Adrenal gland (tissue), 12 donors: ENCODE results near the gene THADA. TPM values are rescaled to one million over a fixed set of nuclear protein-coding genes. Genes with fewer than 3 reads are reported as not detected.

Source experiments
- DNase-seq, 7 donors: peaks; one replicate each; pipeline ENCODE4 v3.0.0-alpha.2; 2019 to 2020
- H3K27ac ChIP-seq, 5 donors: fragments of 200-600 bp; sonication (generic) in 4 of 5; 1 replicate in 3 of 5; 2 replicates in 2 of 5; pipeline versions ENCODE4 v1.5.1 to v1.8.0; 2016 to 2020; ENCODE audit warnings: mild to moderate bottlenecking in 1 of 5
- H3K27me3 ChIP-seq: fragments of 200-600 bp; 2 replicates; pipeline ENCODE4 v1.8.0; 2021
- H3K36me3 ChIP-seq, 2 donors: fragments of 200-600 bp; replicated peaks in 1 of 2; 1 replicate in 1 of 2; 2 replicates in 1 of 2; pipeline versions ENCODE4 v1.5.1 to v1.8.0; 2018 to 2022
- H3K4me1 ChIP-seq, 2 donors: fragments of 200-600 bp; replicated peaks in 1 of 2; 1 replicate in 1 of 2; 2 replicates in 1 of 2; pipeline versions ENCODE4 v1.5.1 to v1.8.0; 2018 to 2021
- H3K4me3 ChIP-seq, 4 donors: fragments of 200-600 bp; sonication (generic) in 3 of 4; one replicate each; pipeline ENCODE4 v1.5.1; 2016 to 2018
- H3K9me3 ChIP-seq, 3 donors: fragments of 200-600 bp; sonication (generic) in 1 of 3; replicated peaks in 1 of 3; 1 replicate in 2 of 3; 2 replicates in 1 of 3; pipeline versions ENCODE4 v1.5.1 to v1.8.0; 2016 to 2021
- CTCF ChIP-seq, 6 experiments: fragments of 450-650 bp in 4 of 6; fragments of 200-600 bp in 2 of 6; sonication (generic) in 1 of 6; IDR thresholded peaks; 1 replicate in 5 of 6; 2 replicates in 1 of 6; pipeline versions ENCODE4 v1.5.1 to v1.8.0; 2016 to 2021; ENCODE audit warnings: antibody characterized with exemption in 6 of 6, mild to moderate bottlenecking in 2 of 6, moderate library complexity in 1 of 6
- POLR2A ChIP-seq, 2 donors: fragments of 450-650 bp; IDR thresholded peaks; one replicate each; pipeline ENCODE4 v1.6.1; 2017; ENCODE audit warnings: antibody characterized with exemption in 2 of 2, mild to moderate bottlenecking in 2 of 2, moderate library complexity in 1 of 2
- WGBS, 4 donors: extraction: QIAGEN DNeasy Blood & Tissue Kit in 2 of 4; methylation state at CpG; one replicate each; pipeline versions ENCODE4 v1.1.5 to v1.1.7; 2013 to 2017; 5-methylcytosine and 5-hydroxymethylcytosine counted together
- intact Hi-C, 2 donors: fragments of 100-400 bp; cut with DNase I; formaldehyde crosslinking; loops; one replicate each; pipeline versions ENCODE4 v1.14.1 to v1.15.0; 2022 to 2023
- polyA plus RNA-seq, 3 donors: library from polyadenylated mRNA; stranded (reverse); fragments of 200-250 nt in 2 of 3; fragments of 350-450 nt in 1 of 3; fragmentation: Illumina TruSeq in 1 of 3; extraction: RNeasy Lipid Tissue Mini Kit (QIAGEN cat#74804) in 1 of 3; gene quantifications; one replicate each; pipeline ENCODE4 v1.2.3, GENCODE V29; 2013 to 2014
- total RNA-seq, 9 donors: library from RNA; depleted of rRNA in 4 of 9; stranded (reverse); fragments of >200 nt in 4 of 9; fragments of 120-200 nt in 1 of 9; fragmentation: NEBNext Ultra II Directional in 1 of 9; extraction: Animal tissue kit (Norgen Biotek cat#: 25700) in 1 of 9; gene quantifications; one replicate each; pipeline versions ENCODE4 v1.1.0 to v1.2.4, GENCODE V29; 2013 to 2023
- donor health status: healthy with polysubstance abuse.
- donor health status: Bipolar disorder and iron deficiency.
- donor health status: DM: yes; HTN: yes; CAD: no.
- donor health status: DM: no; HTN: no; CAD: no.
- donor health status: DM: no; HTN: no; CAD: no.
- donor health status: DM: yes; HTN: yes; CAD: no.

THADA gene
- total and polyA plus RNA-seq, 12 donors: 14.1 to 38.4 (median 25.4) TPM

GRCh38 chr2:43215673-43216255 lies 380.1 kb downstream of the THADA start:
- TF ChIP-seq POLR2A (IDR thresholded peaks at IDR 0.05) (no peak), CTCF (IDR thresholded peaks at IDR 0.05) (no peak)
- Histone ChIP-seq H3K36me3 (no peaks in the 10 kb centered on the region), H3K9me3 (no peaks in the 10 kb centered on the region), H3K4me1 (peaks cover 27 to 33% of the 10 kb centered on the region in 2 donors), H3K27ac (no peak overlapping the region), H3K27me3 (no peaks in the 10 kb centered on the region), H3K4me3 (no peak overlapping the region)
- no peak for DNase-seq
- WGBS, 4 donors: 85 to 89% (median 88%) methylated on average over 6 of the region's 6 CpGs
- intact Hi-C loops: no loop called here

- TF ChIP-seq CTCF (IDR thresholded peaks at IDR 0.05) (no peak), POLR2A (IDR thresholded peaks at IDR 0.05) (no peak)
- peak in 1 of 7 donors; percentile 8 for DNase-seq
- 94 to 98% (median 95%) methylated on average over 4 to 5 of the region's 5 CpGs for WGBS, 4 donors
- Histone ChIP-seq H3K36me3 (no peaks in the 10 kb centered on the region), H3K4me1 (peaks cover 18 to 19% of the 10 kb centered on the region in 2 donors), H3K27me3 (no peaks in the 10 kb centered on the region), H3K4me3 (no peak overlapping the region), H3K9me3 (no peaks in the 10 kb centered on the region), H3K27ac (no peak overlapping the region)
- intact Hi-C loops: no loop called here
Measured at GRCh38 chr2:43214253-43214652, 381.6 kb downstream of the THADA start.

- 83 to 100% (median 91%) methylated on average over 2 to 3 of the region's 3 CpGs for WGBS, 4 donors
- intact Hi-C loops: no loop called here
- no peaks in the 10 kb centered on the region for H3K9me3 ChIP-seq
- H3K4me3 ChIP-seq: no peak overlapping the region
- peak overlapping the region in 1 of 5 donors; percentile 69 for H3K27ac ChIP-seq
- TF ChIP-seq CTCF (IDR thresholded peaks at IDR 0.05) (no peak), POLR2A (IDR thresholded peaks at IDR 0.05) (no peak)
- DNase-seq: peak; percentile 45 to 82 (median 72)
- no peaks in the 10 kb centered on the region for H3K27me3 ChIP-seq
- H3K4me1 ChIP-seq: peaks cover 4 to 6% of the 10 kb centered on the region in 2 donors
- H3K36me3 ChIP-seq: no peaks in the 10 kb centered on the region
Measured at GRCh38 chr2:43212931-43213330, 382.9 kb downstream of the THADA start.

DNA sequence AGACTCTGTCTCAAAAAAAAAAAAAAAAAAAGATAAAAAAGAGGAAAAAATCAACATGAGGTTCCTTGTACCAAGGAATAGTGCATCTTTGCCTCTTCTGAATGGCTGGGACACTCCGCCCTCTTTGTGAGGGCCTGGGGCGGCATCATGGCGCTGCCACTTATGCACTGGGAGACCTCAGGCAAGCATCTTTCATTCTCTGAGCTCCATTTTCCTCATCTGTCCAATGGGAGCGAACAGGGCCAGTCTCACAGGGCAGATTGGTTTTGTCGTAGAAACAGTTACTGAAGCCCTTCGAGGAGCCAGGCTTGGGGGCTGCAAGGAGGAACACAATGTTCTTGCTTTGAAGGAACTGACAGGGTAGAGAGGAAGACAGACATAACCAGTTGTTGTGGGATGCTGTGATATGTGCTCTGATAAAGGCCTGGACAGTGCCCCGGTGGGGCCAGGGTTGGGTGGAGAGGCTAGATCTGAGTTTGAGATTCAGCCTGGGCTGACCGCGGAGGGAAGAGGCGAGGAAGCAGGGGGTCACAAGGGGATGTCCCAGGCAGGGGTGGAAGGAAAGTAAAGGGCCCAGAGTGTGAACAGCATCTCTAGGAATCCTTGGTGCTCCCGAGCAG lies 383.5 kb downstream of the THADA start:
- no peak for TF ChIP-seq CTCF (IDR thresholded peaks at IDR 0.05)
- no peak for TF ChIP-seq POLR2A (IDR thresholded peaks at IDR 0.05)
- H3K4me1 ChIP-seq: peaks cover 0 to under 1% of the 10 kb centered on the region in 2 donors
- no peaks in the 10 kb centered on the region for H3K36me3 ChIP-seq
- 82 to 89% (median 86%) methylated on average over 11 of the region's 11 CpGs for WGBS, 4 donors
- DNase-seq: no peak
- H3K27me3 ChIP-seq: no peaks in the 10 kb centered on the region
- intact Hi-C loops: no loop called here
- no peaks in the 10 kb centered on the region for H3K9me3 ChIP-seq
- peak overlapping the region in 1 of 5 donors; percentile 69 for H3K27ac ChIP-seq
- no peak overlapping the region for H3K4me3 ChIP-seq
